Measurements from ENCODE around the gene NUCB1.

The NUCB1 gene

DNA sequence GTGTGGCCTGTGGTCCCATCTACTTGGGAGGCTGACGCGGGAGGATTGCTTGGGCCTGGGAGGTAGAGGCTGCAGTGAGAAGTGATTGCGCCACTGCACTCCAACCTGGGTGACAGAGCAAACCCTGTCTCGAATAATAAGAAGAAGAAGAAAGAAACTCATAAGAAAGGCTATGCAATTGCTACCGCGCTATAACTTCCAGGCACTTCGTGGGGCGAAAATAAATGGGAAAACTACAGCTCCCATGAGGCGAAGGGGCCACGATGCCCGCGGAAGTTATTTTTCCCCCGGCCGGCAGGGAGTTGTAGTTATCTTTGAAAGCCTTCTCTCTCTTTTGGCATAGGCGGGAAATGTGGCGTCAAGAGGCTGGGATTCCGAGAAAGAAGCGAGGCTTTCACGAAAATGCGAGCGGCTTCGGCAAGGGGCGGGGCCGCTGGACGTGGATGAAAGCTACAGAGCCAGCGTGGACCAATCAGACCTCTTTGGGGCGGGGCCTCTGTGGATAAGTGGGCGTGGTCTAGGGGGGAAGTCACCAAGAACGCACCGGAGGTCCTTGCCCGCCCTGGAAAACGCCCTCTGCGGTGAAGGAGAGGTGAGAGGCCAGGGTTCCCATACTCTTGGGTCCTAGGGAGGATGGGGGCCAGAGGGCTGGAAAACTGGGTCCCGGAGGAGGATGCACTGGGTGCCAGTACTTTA, at the start of gene NUCB1:
NUCB1 (plus strand) TSS at position 532 of the 696 bp plus-strand sequence. CDS start 485 bp downstream, outside the sequence.
- TF ChIP-seq, protein P1, sequence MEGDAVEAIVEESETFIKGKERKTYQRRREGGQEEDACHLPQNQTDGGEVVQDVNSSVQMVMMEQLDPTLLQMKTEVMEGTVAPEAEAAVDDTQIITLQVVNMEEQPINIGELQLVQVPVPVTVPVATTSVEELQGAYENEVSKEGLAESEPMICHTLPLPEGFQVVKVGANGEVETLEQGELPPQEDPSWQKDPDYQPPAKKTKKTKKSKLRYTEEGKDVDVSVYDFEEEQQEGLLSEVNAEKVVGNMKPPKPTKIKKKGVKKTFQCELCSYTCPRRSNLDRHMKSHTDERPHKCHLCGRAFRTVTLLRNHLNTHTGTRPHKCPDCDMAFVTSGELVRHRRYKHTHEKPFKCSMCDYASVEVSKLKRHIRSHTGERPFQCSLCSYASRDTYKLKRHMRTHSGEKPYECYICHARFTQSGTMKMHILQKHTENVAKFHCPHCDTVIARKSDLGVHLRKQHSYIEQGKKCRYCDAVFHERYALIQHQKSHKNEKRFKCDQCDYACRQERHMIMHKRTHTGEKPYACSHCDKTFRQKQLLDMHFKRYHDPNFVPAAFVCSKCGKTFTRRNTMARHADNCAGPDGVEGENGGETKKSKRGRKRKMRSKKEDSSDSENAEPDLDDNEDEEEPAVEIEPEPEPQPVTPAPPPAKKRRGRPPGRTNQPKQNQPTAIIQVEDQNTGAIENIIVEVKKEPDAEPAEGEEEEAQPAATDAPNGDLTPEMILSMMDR (IDR thresholded peaks at IDR 0.05; ENCODE audit: low read depth, low read length, missing control alignments): no peak
- peak; percentile 93 for DNase-seq (ENCODE audit: low read depth)
- H3K4me3 ChIP-seq (ENCODE audit: low read depth, low read length): peak within 1 kb of the TSS; percentile 95

DNA sequence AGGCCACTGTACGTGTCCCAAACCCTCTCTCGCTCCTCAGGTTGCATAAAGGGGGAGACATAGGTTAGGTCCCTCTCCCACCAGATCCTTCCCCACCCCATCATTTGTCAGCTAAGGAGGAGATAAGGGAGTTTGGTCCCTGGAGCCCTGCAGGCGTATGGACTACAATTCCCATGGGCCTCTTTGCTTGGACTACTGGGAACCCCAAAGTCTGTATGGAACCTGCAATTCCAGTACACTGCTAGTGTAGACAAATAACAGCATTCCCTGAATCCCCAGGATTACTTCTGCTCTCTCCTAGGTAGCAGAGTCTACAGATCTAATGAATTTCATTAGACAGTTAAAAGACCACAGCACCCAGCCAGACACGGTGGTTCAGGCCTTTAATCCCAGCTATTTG, 47.8 kb upstream of the NUCB1 start:
- DNase-seq (ENCODE audit: low read depth): no peak
- H3K4me3 ChIP-seq (ENCODE audit: low read depth, low read length): no peak overlapping the region
- TF ChIP-seq, protein P1 (IDR thresholded peaks at IDR 0.05; ENCODE audit: low read depth, low read length, missing control alignments): no peak

DNA sequence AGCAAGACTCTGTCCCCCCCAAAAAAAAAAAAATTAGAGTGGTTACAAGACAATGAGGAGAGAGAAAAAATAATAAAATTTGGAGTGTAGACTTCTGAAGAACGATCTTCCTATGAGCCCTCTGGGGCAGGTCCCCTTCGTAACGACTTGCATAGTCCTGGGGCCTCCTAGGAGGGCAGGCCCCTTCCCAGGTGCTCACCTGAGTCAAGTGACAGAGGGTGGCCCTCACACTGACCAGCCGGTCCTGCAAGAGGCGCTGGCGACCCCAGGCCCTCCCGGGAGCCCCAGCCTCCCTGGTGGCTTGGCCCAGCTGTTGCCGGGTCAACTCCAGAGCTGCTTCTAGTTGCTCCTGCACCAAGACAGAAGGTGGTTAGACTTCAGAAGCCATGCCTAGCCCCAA, 46.6 kb upstream of the NUCB1 start:
- DNase-seq (ENCODE audit: low read depth): no peak
- TF ChIP-seq, protein P1 (IDR thresholded peaks at IDR 0.05; ENCODE audit: low read depth, low read length, missing control alignments): no peak
- H3K4me3 ChIP-seq (ENCODE audit: low read depth, low read length): no peak overlapping the region

DNA sequence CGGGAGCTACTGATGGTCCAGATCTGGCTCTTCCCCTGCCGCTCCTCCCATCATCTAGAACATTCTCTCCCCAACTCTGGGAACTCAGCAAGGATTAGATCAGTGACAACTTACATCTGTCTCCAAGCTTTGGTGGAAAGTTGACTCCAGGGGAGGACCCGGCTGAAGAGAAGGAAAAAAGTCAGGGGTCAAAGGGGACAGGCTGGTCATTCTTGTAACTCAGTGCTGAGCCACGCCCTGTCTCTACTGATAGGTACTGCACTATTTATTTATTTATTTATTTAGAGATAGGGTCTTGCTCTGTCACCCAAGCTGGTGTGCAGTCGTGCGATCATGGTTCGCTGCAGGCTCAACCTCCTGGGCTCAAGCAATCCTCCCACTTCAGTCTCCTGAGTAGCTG, 46.0 kb upstream of the NUCB1 start:
- no peak for DNase-seq (ENCODE audit: low read depth)
- TF ChIP-seq, protein P1 (IDR thresholded peaks at IDR 0.05; ENCODE audit: low read depth, low read length, missing control alignments): no peak
- no peak overlapping the region for H3K4me3 ChIP-seq (ENCODE audit: low read depth, low read length)

DNA sequence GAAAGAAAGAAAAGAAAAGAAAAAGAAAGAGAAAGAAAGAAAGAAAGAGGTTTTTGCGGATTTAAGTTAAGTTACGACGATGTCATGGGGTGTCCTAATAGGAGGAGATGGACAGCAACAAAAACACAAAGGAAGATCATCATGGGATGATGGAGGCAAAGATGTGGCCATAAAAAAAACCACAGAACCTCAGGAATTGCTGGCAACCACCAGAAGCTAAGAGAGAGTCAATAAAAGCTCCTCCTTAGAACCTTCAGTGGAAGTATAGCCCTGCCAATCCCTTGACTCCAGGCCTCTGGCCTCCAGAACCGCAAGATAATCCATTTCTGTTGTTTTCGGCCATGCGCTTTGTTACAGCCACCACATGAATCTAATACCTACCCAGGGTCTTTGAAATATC, 43.2 kb upstream of the NUCB1 start:
- no peak overlapping the region for H3K4me3 ChIP-seq (ENCODE audit: low read depth, low read length)
- no peak for DNase-seq (ENCODE audit: low read depth)
- TF ChIP-seq, protein P1 (IDR thresholded peaks at IDR 0.05; ENCODE audit: low read depth, low read length, missing control alignments): no peak

DNA sequence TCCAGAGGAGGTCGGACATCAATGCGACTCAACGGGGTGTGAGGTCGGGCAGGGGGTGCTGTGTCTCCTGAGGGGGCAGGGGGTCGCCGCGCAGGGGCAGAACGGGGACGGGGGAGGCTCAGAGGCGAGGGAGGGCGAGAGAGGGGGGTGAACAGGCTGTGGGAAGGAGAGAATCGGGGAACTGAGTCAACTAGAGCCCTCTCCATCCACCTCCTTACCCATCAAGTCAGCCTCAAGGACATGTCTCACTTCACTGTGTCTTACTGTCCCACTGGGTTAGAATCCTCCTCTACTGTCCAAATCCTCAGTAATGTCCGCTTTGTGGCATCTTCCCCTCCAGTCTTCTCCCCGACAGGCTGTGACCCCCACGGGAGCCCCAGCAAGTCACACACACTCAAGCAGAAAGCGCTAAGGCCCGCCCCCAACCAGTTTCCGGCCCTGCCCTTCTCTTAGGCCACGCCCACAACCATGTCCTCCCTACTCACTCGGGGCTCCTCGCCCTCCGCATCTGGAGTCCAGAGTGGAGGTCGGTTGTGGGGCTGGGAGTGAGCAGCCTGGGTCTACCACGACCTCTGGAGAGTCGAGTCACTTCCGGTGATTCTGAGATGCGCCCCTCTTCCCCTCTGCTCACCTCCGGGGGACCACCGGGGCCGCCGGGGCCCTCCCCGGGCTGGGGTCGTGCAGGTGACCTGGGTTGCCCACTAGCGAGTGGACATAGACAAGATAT, 41.0 kb upstream of the NUCB1 start:
- no peak for DNase-seq (ENCODE audit: low read depth)
- H3K4me3 ChIP-seq (ENCODE audit: low read depth, low read length): peak overlapping the region; percentile 75
- TF ChIP-seq, protein P1 (IDR thresholded peaks at IDR 0.05; ENCODE audit: low read depth, low read length, missing control alignments): no peak
